Subcutaneous abdominal adipose tissue (tissue), 5 donors: Measurements from ENCODE around the gene PAX5.

Experiments used
- H3K27ac ChIP-seq: one replicate; pipeline ENCODE4 v1.7.0; 2013; ENCODE audit warnings: low read depth, mild to moderate bottlenecking, inconsistent platforms, low read length, moderate library complexity
- H3K27me3 ChIP-seq, 5 donors: one replicate each; pipeline ENCODE4 v1.7.0; 2013; ENCODE audit warnings: low read length in 5 of 5, inconsistent platforms in 1 of 5; ENCODE audit not compliant: control insufficient read depth in 5 of 5, insufficient read depth in 4 of 5
- H3K36me3 ChIP-seq, 5 donors: one replicate each; pipeline ENCODE4 v1.7.0; 2013; ENCODE audit warnings: low read length in 5 of 5; ENCODE audit not compliant: control insufficient read depth in 5 of 5, insufficient read depth in 5 of 5
- H3K4me1 ChIP-seq, 5 donors: one replicate each; pipeline ENCODE4 v1.7.0; 2013; ENCODE audit warnings: low read length in 5 of 5, mild to moderate bottlenecking in 3 of 5, moderate library complexity in 1 of 5; ENCODE audit not compliant: control insufficient read depth in 5 of 5, insufficient read depth in 5 of 5
- H3K4me3 ChIP-seq, 5 donors: one replicate each; pipeline ENCODE4 v1.7.0; 2013; ENCODE audit warnings: low read length in 5 of 5, low read depth in 1 of 5
- H3K9ac ChIP-seq, 5 donors: one replicate each; pipeline ENCODE4 v1.7.0; 2013; ENCODE audit warnings: low read length in 5 of 5, mild to moderate bottlenecking in 4 of 5, moderate library complexity in 3 of 5
- H3K9me3 ChIP-seq, 5 donors: one replicate each; pipeline ENCODE4 v1.7.0; 2013; ENCODE audit warnings: low read length in 5 of 5; ENCODE audit not compliant: control insufficient read depth in 5 of 5
- donor health status: healthy.
- donor health status: healthy.
- donor health status: healthy.
- donor health status: healthy.
- donor health status: healthy.

Gene PAX5

GRCh38 chr9:36964791-36965190, 69.3 kb downstream of the PAX5 start:
- Histone ChIP-seq H3K27ac (no peak overlapping the region), H3K9me3 (no peaks in the 10 kb centered on the region), H3K4me3 (no peak overlapping the region), H3K36me3 (no peaks in the 10 kb centered on the region), H3K27me3 (peaks cover 0 to 9% (median 6%) of the 10 kb centered on the region in 5 donors), H3K9ac (no peak overlapping the region), H3K4me1 (peaks cover 0 to 7% (median 7%) of the 10 kb centered on the region in 5 donors)

- no peak overlapping the region for H3K9ac ChIP-seq
- no peak overlapping the region for H3K27ac ChIP-seq
- H3K27me3 ChIP-seq = peaks cover 0 to 12% (median 6%) of the 10 kb centered on the region in 5 donors
- peaks cover 0 to 7% (median 7%) of the 10 kb centered on the region in 5 donors for H3K4me1 ChIP-seq
- no peaks in the 10 kb centered on the region for H3K36me3 ChIP-seq
- H3K9me3 ChIP-seq = no peaks in the 10 kb centered on the region
- no peak overlapping the region for H3K4me3 ChIP-seq
Measured at GRCh38 chr9:36963346-36963745, 70.7 kb downstream of the PAX5 start.

- Histone ChIP-seq H3K9ac (no peak overlapping the region), H3K36me3 (no peaks in the 10 kb centered on the region), H3K4me1 (peaks cover 0 to 7% (median 7%) of the 10 kb centered on the region in 5 donors), H3K9me3 (no peaks in the 10 kb centered on the region), H3K27ac (no peak overlapping the region), H3K4me3 (no peak overlapping the region), H3K27me3 (peaks cover 0 to 12% (median 6%) of the 10 kb centered on the region in 5 donors)
Measured at GRCh38 chr9:36962691-36963090, 71.4 kb downstream of the PAX5 start.

- Histone ChIP-seq H3K4me1 (peaks cover 0 to 7% (median 7%) of the 10 kb centered on the region in 5 donors), H3K27me3 (peaks cover 6 to 20% (median 11%) of the 10 kb centered on the region in 5 donors), H3K9ac (peak overlapping the region in 1 of 5 donors; percentile 29), H3K9me3 (no peaks in the 10 kb centered on the region), H3K27ac (no peak overlapping the region), H3K4me3 (peak overlapping the region; percentile 45 to 63 (median 50)), H3K36me3 (no peaks in the 10 kb centered on the region)
Measured at GRCh38 chr9:36961561-36962325, 72.3 kb downstream of the PAX5 start.

- Histone ChIP-seq H3K36me3 (no peaks in the 10 kb centered on the region), H3K4me1 (peaks cover 0 to 7% (median 7%) of the 10 kb centered on the region in 5 donors), H3K27me3 (peaks cover 8 to 19% (median 12%) of the 10 kb centered on the region in 5 donors), H3K27ac (no peak overlapping the region), H3K9ac (no peak overlapping the region), H3K9me3 (no peaks in the 10 kb centered on the region), H3K4me3 (no peak overlapping the region)
Measured at GRCh38 chr9:36961051-36961450, 73.0 kb downstream of the PAX5 start.

GRCh38 chr9:36960575-36960955, 73.5 kb downstream of the PAX5 start:
- Histone ChIP-seq H3K27me3 (peaks cover 8 to 14% (median 12%) of the 10 kb centered on the region in 5 donors), H3K9ac (no peak overlapping the region), H3K27ac (no peak overlapping the region), H3K4me3 (no peak overlapping the region), H3K36me3 (no peaks in the 10 kb centered on the region), H3K4me1 (peaks cover 0 to 7% (median 7%) of the 10 kb centered on the region in 5 donors), H3K9me3 (no peaks in the 10 kb centered on the region)

- no peak overlapping the region for H3K4me3 ChIP-seq
- H3K36me3 ChIP-seq = no peaks in the 10 kb centered on the region
- H3K4me1 ChIP-seq = peaks cover 0 to 7% (median 7%) of the 10 kb centered on the region in 5 donors
- peaks cover 8 to 14% (median 12%) of the 10 kb centered on the region in 5 donors for H3K27me3 ChIP-seq
- H3K9ac ChIP-seq = no peak overlapping the region
- H3K27ac ChIP-seq = no peak overlapping the region
- no peaks in the 10 kb centered on the region for H3K9me3 ChIP-seq
Measured at GRCh38 chr9:36959681-36960574, 74.1 kb downstream of the PAX5 start.

GRCh38 chr9:36956908-36957307, 77.2 kb downstream of the PAX5 start:
- H3K36me3 ChIP-seq = no peaks in the 10 kb centered on the region
- no peak overlapping the region for H3K4me3 ChIP-seq
- H3K9me3 ChIP-seq = no peaks in the 10 kb centered on the region
- no peak overlapping the region for H3K27ac ChIP-seq
- peaks cover 8 to 14% (median 12%) of the 10 kb centered on the region in 5 donors for H3K27me3 ChIP-seq
- peaks cover 0 to 6% (median 5%) of the 10 kb centered on the region in 5 donors for H3K4me1 ChIP-seq
- H3K9ac ChIP-seq = no peak overlapping the region

- no peak overlapping the region for H3K4me3 ChIP-seq
- H3K4me1 ChIP-seq = no peaks in the 10 kb centered on the region
- H3K9me3 ChIP-seq = no peaks in the 10 kb centered on the region
- no peak overlapping the region for H3K9ac ChIP-seq
- H3K27me3 ChIP-seq = peaks cover 3 to 9% (median 7%) of the 10 kb centered on the region in 5 donors
- no peaks in the 10 kb centered on the region for H3K36me3 ChIP-seq
- H3K27ac ChIP-seq = no peak overlapping the region
Measured at GRCh38 chr9:36950389-36950788, 83.7 kb downstream of the PAX5 start.

- no peaks in the 10 kb centered on the region for H3K36me3 ChIP-seq
Measured at GRCh38 chr9:36949466-36949865, 84.6 kb downstream of the PAX5 start.

More at GRCh38 chr9:36949466-36949865, 84.6 kb downstream of the PAX5 start:
- H3K4me3 ChIP-seq = no peak overlapping the region
- no peaks in the 10 kb centered on the region for H3K9me3 ChIP-seq
- peaks cover 3 to 9% (median 7%) of the 10 kb centered on the region in 5 donors for H3K27me3 ChIP-seq
- H3K4me1 ChIP-seq = no peaks in the 10 kb centered on the region
- no peak overlapping the region for H3K9ac ChIP-seq
- no peak overlapping the region for H3K27ac ChIP-seq
